Measurements from ENCODE around the gene ACSL1. TPM values are rescaled to one million over a fixed set of nuclear protein-coding genes. Genes with fewer than 3 reads are reported as not detected.

The ACSL1 gene
- total RNA-seq, 1 donor from 2014 or later: 445 TPM

GRCh38 chr4:184817494-184818215 is 8.1 kb downstream of the ACSL1 start:
- intact Hi-C loops (cut with DNase I): no loop called here
- no peak for ATAC-seq
- DNase-seq (ENCODE audit: missing footprints): no peak

DNA sequence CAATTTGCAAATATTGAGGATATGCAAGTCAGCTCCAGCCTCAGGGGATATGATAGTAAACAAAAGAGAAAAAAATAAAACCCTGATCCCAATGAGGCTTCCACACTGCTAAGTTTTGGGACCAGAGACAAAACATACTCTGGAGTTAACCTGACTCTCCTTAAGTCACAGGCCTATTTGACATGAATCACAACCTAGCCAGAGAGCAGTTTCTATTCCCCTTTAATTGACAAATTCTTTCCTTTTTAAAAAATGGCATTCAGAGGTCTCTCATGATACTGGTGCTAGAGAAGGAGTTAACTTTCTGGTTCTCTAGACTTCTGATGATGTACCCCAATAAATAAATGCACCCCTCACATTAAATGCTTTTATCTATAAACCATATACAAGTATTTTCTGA is 8.8 kb downstream of the ACSL1 start:
- ATAC-seq (no peak), DNase-seq (ENCODE audit: missing footprints) (no peak)
- intact Hi-C loops (cut with DNase I): no loop called here

- ATAC-seq (peak; percentile 73), DNase-seq (ENCODE audit: missing footprints) (peak; percentile 86)
- intact Hi-C loops (cut with DNase I): no loop called here
Measured at GRCh38 chr4:184815046-184815877, 10.5 kb downstream of the ACSL1 start.

DNA sequence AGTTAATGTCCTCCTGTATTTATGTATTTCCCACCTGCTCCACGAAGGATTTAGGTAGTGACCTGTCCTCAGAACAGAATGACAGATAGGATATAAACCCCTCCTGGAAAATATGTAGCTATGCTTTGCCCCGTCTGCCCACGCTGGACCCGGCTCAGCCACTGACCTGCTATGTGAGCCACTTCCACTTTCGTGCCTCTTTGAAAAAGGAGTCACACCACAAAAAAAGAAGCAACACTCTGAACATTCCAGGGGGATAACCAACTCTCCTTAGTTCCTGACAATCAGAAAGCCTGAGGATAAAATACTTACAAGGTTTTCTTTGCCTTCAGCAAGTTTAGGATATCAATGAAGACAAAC is 11.1 kb downstream of the ACSL1 start:
- intact Hi-C loops (cut with DNase I): no loop called here
- ATAC-seq (no peak), DNase-seq (ENCODE audit: missing footprints) (no peak)

DNA sequence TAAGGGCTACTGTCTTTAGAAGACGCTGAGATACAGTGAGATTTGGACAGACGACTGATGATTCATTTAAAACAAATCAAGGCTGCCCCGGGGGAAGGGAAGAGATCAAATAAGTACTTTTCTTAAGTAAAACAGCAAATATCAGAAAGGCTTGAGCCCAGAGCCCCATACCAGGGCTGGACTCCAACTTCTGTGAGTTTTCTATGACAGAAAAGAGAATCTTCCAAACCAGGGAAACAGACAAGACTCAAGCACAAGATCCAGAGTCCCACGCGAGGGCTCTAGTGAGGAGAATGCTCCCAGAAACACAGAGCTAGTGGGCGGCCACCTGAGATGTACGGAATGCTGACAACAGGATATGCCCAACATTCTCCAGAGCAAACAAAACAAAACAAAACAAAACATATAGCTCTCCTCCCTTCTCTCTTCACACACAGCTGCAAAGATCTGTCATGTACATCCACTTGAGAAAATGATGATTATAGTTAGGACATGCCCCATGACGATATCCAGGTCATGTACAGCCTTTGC is 13.1 kb downstream of the ACSL1 start:
- intact Hi-C loops (cut with DNase I): no loop called here
- ATAC-seq (peak; percentile 17), DNase-seq (ENCODE audit: missing footprints) (no peak)

- DNase-seq (ENCODE audit: missing footprints) (no peak), ATAC-seq (no peak)
- intact Hi-C loops (cut with DNase I): no loop called here
Measured at GRCh38 chr4:184812199-184812542, 13.6 kb downstream of the ACSL1 start.

DNA sequence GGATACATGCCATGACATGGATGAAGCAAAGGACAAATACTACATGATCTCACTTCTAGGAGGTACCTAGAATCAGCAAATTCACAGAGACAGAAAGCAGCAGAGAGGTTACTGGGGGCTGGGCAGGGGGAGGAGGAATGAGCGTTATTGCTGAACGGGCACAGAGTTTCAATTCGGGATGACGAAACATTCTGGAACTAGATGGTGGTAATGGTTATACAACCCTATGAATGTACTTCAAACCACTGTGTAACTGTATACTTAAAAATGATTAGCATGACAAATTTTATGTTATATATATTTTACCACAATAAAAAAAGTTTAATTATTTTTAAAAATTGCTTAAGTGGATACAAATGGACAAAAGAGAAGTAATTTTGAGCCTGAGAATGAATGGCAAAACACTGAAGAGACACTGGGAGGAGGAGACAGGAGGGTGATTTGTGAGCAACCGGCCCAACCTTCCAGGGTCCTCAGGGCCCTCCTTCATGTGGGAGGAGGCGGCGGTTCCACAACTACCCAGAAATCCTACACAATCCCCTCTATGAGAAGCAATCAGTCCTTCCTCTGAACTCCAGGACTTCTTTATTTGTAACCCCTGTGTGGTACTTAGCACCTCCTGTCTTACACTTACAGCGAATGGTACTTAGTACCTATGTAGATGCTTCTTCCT is 14.1 kb downstream of the ACSL1 start:
- DNase-seq (ENCODE audit: missing footprints) (peak; percentile 77), ATAC-seq (no peak)
- intact Hi-C loops (cut with DNase I): no loop called here

DNA sequence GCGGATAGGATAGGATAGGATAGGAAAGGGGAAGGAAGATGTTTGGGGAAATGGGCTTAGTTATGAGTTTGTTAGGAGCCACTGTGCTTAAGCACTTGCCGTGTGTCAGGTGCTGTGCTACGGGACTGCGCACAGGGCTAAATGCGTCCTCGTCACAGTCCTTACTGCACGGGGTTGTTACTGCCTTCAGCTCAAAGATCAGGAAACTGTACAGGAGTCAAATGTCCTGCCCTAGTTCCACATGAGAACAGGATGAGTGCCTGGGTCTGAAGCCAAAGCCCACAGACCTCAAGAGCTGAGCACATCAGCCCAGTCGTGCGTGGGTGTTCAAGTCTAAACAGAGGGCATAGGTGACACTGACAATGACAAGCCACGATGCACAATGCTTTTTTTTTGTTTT is 15.0 kb downstream of the ACSL1 start:
- ATAC-seq (peak; percentile 26), DNase-seq (ENCODE audit: missing footprints) (no peak)
- intact Hi-C loops (cut with DNase I): no loop called here

GRCh38 chr4:184808713-184809050 is 17.1 kb downstream of the ACSL1 start:
- ATAC-seq: no peak
- no peak for DNase-seq (ENCODE audit: missing footprints)
- intact Hi-C loops (cut with DNase I): loop anchor here (5.0 to 10.0 kb wide), 2 partner anchors 61 to 306 kb away; no protein-coding TSS in a partner anchor

- DNase-seq (ENCODE audit: missing footprints): no peak
- intact Hi-C loops (cut with DNase I): loop anchor here (5.0 to 10.0 kb wide), 2 partner anchors 61 to 307 kb away; no protein-coding TSS in a partner anchor
- ATAC-seq: no peak
Measured at GRCh38 chr4:184807797-184808712, 17.7 kb downstream of the ACSL1 start.

DNA sequence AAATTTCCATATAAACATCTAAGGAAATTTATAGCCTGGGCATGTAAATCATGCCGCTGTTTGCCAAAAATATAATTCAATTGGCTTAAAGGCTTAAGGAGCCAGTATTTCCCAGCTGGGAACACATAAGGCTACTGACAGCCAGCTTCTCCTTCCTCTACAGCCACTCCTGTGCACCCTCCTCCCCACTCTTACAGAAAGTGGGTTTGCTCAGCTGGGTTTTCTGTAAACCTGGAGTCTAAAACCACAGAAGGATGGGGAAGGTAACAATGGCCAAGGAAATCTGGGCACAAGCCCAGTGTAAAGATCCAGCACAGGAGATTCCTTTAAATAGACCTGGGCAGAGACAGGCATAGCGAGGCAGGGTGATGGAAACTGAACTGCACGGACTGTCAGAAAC is 18.5 kb downstream of the ACSL1 start:
- intact Hi-C loops (cut with DNase I): loop anchor here (5.0 to 10.0 kb wide), 2 partner anchors 60 to 308 kb away; no protein-coding TSS in a partner anchor
- ATAC-seq (no peak), DNase-seq (ENCODE audit: missing footprints) (no peak)

DNA sequence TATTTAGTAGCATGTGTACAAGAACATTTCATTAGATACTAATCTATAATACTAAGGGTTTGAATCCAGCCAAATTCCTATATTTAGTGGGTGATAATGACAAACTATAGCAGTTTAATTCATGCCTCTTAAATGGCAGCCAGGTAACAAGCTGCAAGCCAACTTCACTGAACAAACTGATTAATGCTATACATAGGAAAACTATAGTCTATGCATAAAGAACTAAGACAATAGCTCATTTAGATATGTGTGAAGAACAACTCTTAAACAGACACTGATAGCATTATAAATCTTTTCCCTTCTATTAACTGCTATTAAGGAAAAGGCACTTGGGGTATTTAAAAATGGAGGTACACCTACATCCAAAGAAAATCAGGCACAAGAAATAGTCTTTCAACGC is 19.1 kb downstream of the ACSL1 start:
- intact Hi-C loops (cut with DNase I): loop anchor here (5.0 to 10.0 kb wide), 2 partner anchors 59 to 308 kb away; no protein-coding TSS in a partner anchor
- ATAC-seq (no peak), DNase-seq (ENCODE audit: missing footprints) (no peak)

DNA sequence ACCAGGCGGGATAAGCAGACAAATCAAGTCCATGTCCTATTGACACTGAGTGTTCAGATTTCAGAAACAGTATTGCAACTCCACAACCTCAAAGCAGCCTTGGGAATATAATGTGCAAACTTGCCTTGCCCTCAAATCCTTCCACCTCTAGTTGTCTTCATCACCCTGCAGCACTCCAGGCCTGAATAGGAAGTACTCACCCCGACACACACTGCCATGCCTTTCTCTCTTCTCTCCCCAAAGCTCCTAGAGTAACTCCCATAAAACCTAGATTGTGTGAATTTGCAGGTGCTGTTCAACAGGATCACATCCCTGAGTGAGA is 19.6 kb downstream of the ACSL1 start:
- DNase-seq (ENCODE audit: missing footprints) (no peak), ATAC-seq (no peak)
- intact Hi-C loops (cut with DNase I): loop anchor here (5.0 to 10.0 kb wide), 2 partner anchors 59 to 309 kb away; no protein-coding TSS in a partner anchor

DNA sequence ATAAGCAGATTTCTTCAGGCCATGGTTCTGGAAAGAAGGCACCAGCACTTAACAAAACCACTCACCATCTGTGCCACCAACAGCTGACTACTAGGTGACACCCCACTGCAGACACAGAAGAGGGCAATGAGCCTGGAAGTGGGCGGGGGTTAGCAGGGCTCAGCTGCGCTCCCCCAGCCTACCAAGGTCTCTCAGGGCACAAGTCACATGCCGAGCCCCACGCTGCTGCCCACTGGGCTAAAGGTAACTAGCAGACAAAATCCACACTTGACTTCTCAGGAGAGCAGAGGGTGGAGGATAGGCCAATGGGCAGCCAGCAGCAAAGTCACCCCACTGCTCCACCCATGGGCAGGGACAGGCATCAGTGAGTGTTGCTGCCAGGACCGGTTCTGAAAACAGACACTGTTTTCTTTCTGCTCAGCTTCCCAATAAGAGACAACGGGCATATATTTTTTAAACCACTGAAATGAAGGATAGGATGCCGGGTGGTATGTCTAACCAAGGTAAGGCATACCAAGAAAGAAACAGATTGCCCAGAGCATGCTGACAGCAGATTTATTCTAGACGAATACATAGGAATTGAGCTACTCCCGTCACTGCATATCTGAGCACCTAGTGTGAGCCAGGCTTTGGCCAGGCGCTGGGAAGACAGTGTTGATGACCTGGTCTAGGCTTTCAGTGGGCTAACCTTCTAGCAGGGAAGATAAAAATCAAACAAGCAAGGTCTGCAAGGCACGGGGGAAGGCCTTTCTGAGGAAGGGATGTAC is 20.1 kb downstream of the ACSL1 start:
- intact Hi-C loops (cut with DNase I): loop anchor here (2.0 to 10.0 kb wide), 3 partner anchors 19 to 309 kb away; partner anchors contain the start of gene ACSL1
- peak; percentile 90 for DNase-seq (ENCODE audit: missing footprints)
- ATAC-seq: peak; percentile 92

DNA sequence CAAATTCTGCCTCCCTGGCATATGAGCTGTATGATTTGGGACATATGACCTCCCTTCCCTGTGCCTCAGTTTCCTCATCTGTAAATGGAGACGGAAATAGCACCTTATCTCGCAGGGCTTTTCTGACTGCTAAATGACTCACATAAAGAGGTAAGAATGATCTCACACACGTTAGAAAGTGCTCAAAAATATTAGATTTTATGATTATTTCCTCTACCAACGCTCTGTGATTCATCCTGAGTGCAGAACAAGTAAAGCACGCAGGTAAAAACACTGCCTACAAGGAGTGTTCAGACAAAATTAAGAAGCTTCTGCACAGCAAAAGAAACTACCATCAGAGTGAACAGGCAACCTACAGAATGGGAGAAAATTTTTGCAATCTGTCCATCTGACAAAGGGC is 21.1 kb downstream of the ACSL1 start:
- DNase-seq (ENCODE audit: missing footprints) (no peak), ATAC-seq (no peak)
- intact Hi-C loops (cut with DNase I): loop anchor here (2.0 to 10.0 kb wide), 3 partner anchors 20 to 310 kb away; partner anchors contain the start of gene ACSL1

DNA sequence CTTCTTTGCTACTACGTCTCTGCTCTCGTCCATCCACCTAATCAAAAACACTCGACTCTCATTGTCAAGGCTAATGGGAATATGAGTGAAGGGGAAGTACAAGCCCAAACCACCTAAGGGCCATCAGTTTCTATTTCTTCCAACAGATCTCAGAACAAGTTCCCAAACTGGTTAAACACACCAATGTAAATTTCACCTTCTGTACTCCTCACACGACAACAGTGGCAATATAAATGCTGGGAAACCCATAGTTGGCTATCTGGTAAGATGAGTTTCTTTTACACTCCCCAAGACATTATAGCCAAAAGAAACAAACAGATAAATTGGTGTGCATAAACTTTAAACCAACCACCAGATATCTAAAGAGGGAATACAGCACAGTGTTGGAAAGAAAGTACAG is 21.9 kb downstream of the ACSL1 start:
- ATAC-seq (no peak), DNase-seq (ENCODE audit: missing footprints) (no peak)
- intact Hi-C loops (cut with DNase I): loop anchor here (2.0 to 10.0 kb wide), 2 partner anchors 21 to 311 kb away; partner anchors contain the start of gene ACSL1

GRCh38 chr4:184803133-184803532 is 22.6 kb downstream of the ACSL1 start:
- ATAC-seq (no peak), DNase-seq (ENCODE audit: missing footprints) (no peak)
- intact Hi-C loops (cut with DNase I): loop anchor here (10.0 kb wide), 1 partner anchor 312 kb away; no protein-coding TSS in a partner anchor

GRCh38 chr4:184802697-184803015 is 23.1 kb downstream of the ACSL1 start:
- intact Hi-C loops (cut with DNase I): loop anchor here (10.0 kb wide), 1 partner anchor 312 kb away; no protein-coding TSS in a partner anchor
- DNase-seq (ENCODE audit: missing footprints): no peak
- ATAC-seq: no peak

Measured in Right ventricle myocardium inferior (tissue), 1 donor.